HFFc6 (cell line): ENCODE data around the gene SYCP1. TPM values are rescaled to one million over a fixed set of nuclear protein-coding genes. Genes with fewer than 3 reads are reported as not detected.
"Not testable (repeated sequence)": the region's sequence is repeated elsewhere in the genome, so short reads cannot be mapped to it uniquely, and the experiment has no call there.

Experiments used
- DNase-seq: peaks from one replicate; pipeline ENCODE4 v3.0.0-alpha.2; 2018
- H3K27ac Mint-ChIP-seq: 2 replicates; pipeline ENCODE4 v1.8.0; 2020; ENCODE audit warnings: mild to moderate bottlenecking, mixed read lengths
- H3K27me3 Mint-ChIP-seq: 2 replicates; pipeline ENCODE4 v1.8.0; 2021; ENCODE audit warnings: mild to moderate bottlenecking, moderate library complexity, mixed read lengths; ENCODE audit not compliant: insufficient read depth
- H3K36me3 Mint-ChIP-seq: 2 replicates; pipeline ENCODE4 v1.8.0; 2021; ENCODE audit warnings: low read depth, mixed read lengths
- H3K4me1 Mint-ChIP-seq: 2 replicates; pipeline ENCODE4 v1.8.0; 2020; ENCODE audit warnings: low read depth, mixed read lengths
- H3K4me3 Mint-ChIP-seq: 2 replicates; pipeline ENCODE4 v1.8.0; 2020; ENCODE audit warnings: mild to moderate bottlenecking, moderate library complexity, mixed read lengths
- H3K9me3 Mint-ChIP-seq: 2 replicates; pipeline ENCODE4 v1.8.0; 2020; ENCODE audit warnings: mild to moderate bottlenecking, mixed read lengths
- long read RNA-seq: library from polyadenylated mRNA; unstranded; transcript quantifications from one replicate; pipeline ENCODE4 v2.0.0, GENCODE V29; 2019
- total RNA-seq, 6 experiments: library from RNA; stranded (reverse); fragmentation: NEBNext Ultra II Directional; extraction: Animal tissue kit (Norgen Biotek cat#: 25700); gene quantifications; 2 replicates in 1 of 6; 3 replicates in 5 of 6; pipeline ENCODE4 v1.2.3, GENCODE V29; 2021
- TF ChIP-seq, protein P1 (sequence below): fragments of 200-600 bp; sonication (generic); IDR thresholded peaks from 2 replicates; pipeline ENCODE4 v1.5.0; 2021; ENCODE audit warnings: antibody characterized with exemption, mild to moderate bottlenecking

SYCP1 gene, protein sequence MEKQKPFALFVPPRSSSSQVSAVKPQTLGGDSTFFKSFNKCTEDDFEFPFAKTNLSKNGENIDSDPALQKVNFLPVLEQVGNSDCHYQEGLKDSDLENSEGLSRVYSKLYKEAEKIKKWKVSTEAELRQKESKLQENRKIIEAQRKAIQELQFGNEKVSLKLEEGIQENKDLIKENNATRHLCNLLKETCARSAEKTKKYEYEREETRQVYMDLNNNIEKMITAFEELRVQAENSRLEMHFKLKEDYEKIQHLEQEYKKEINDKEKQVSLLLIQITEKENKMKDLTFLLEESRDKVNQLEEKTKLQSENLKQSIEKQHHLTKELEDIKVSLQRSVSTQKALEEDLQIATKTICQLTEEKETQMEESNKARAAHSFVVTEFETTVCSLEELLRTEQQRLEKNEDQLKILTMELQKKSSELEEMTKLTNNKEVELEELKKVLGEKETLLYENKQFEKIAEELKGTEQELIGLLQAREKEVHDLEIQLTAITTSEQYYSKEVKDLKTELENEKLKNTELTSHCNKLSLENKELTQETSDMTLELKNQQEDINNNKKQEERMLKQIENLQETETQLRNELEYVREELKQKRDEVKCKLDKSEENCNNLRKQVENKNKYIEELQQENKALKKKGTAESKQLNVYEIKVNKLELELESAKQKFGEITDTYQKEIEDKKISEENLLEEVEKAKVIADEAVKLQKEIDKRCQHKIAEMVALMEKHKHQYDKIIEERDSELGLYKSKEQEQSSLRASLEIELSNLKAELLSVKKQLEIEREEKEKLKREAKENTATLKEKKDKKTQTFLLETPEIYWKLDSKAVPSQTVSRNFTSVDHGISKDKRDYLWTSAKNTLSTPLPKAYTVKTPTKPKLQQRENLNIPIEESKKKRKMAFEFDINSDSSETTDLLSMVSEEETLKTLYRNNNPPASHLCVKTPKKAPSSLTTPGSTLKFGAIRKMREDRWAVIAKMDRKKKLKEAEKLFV
- not detected for total RNA-seq
- long read RNA-seq = 0 reads

DNA sequence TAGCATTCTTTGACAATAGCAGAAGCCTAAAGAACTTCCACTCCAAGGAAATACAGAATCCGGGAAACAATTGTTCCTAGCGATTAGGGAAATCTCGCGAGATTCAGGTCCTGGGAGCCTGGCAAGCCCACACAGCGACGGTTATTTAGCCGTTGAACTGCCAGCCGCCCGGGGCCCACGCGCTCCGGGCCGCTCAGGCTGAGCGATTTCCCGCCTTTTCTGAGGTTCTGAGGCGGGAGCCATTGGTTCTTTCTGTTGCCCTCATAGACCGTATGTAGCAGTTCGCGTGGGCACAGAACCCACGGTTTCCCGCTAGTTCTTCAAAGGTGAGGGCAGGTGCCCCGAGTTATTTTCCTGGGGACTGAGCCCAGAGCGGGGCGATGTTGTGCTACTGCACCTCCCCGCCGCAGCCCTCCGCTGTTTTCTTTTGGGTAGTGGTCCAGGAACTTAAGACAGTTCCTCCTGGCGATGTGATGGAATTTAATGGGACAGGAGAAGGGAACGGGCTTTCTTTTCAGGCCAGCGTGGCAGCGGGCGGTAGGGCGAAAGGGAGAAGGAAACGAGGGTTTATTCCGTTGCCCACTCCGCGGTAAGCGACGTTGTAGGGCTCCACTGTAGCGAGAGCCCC lies at the start of gene SYCP1:
TSS of gene SYCP1 (plus strand) at position 171 of the 628 bp plus-strand sequence. CDS start 602 bp downstream, outside the sequence.
- Mint-ChIP-seq H3K27me3 (peaks cover 23% of the 10 kb centered on the region), H3K36me3 (no peaks in the 10 kb centered on the region; the same call in 1 of the 2 replicates), H3K27ac (no peak within 1 kb of the TSS), H3K9me3 (no peaks in the 10 kb centered on the region), H3K4me3 (peak within 1 kb of the TSS; percentile 47; the same call in 1 of the 2 replicates), H3K4me1 (no peaks in the 10 kb centered on the region)
- TF ChIP-seq, protein P1, sequence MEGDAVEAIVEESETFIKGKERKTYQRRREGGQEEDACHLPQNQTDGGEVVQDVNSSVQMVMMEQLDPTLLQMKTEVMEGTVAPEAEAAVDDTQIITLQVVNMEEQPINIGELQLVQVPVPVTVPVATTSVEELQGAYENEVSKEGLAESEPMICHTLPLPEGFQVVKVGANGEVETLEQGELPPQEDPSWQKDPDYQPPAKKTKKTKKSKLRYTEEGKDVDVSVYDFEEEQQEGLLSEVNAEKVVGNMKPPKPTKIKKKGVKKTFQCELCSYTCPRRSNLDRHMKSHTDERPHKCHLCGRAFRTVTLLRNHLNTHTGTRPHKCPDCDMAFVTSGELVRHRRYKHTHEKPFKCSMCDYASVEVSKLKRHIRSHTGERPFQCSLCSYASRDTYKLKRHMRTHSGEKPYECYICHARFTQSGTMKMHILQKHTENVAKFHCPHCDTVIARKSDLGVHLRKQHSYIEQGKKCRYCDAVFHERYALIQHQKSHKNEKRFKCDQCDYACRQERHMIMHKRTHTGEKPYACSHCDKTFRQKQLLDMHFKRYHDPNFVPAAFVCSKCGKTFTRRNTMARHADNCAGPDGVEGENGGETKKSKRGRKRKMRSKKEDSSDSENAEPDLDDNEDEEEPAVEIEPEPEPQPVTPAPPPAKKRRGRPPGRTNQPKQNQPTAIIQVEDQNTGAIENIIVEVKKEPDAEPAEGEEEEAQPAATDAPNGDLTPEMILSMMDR = no peak
- DNase-seq = no peak

DNA sequence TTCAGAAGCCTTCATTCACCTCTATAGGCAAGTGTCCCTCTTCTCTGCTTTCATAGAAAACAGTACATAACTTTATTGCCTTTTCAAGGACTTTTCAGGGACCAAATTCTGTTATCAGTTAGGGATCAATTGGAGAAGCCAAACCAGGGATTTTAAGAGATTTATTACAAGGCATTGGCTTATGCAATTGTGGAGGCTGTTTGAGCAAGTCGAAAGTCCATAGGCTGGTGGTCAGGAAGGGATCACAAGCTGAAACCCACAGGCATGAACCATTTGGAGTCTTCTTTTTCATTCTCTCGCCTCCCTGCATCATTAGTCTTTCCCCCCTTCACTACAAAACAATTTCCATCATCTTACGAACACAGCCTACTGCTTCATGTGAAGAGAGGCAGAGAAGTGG lies 34.8 kb upstream of the SYCP1 start:
- Mint-ChIP-seq H3K27ac (no peak overlapping the region), H3K36me3 (peaks cover 5% of the 10 kb centered on the region; the same call in 1 of the 2 replicates), H3K4me3 (no peak overlapping the region), H3K9me3 (peaks cover 15% of the 10 kb centered on the region), H3K27me3 (peaks cover 4% of the 10 kb centered on the region), H3K4me1 (no peaks in the 10 kb centered on the region)
- TF ChIP-seq, protein P1 = no peak
- DNase-seq = no peak

DNA sequence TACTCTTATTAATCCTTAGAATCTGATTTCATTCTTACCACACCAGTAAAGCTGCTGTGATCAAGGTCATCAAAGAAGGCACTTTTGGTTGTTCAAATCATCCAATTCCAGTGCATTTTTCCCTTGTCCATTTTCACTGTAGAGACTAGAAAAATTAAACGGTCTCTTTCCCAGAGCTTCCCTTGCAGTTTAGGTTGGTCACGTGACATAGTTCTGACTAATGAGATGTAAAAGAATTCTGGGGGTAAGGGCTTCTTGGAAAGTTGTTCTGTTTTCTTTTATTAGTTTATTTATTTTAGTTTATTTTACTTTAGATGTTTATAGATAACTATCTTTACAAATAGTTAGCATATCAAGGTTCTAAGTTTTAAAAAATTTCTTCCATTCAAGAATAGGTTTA lies 34.3 kb upstream of the SYCP1 start:
- Mint-ChIP-seq H3K9me3 (peaks cover 16% of the 10 kb centered on the region), H3K4me1 (no peaks in the 10 kb centered on the region), H3K36me3 (peaks cover 5% of the 10 kb centered on the region; the same call in 1 of the 2 replicates), H3K4me3 (no peak overlapping the region), H3K27ac (no peak overlapping the region), H3K27me3 (peaks cover 4% of the 10 kb centered on the region)
- DNase-seq = no peak
- TF ChIP-seq, protein P1 = no peak

DNA sequence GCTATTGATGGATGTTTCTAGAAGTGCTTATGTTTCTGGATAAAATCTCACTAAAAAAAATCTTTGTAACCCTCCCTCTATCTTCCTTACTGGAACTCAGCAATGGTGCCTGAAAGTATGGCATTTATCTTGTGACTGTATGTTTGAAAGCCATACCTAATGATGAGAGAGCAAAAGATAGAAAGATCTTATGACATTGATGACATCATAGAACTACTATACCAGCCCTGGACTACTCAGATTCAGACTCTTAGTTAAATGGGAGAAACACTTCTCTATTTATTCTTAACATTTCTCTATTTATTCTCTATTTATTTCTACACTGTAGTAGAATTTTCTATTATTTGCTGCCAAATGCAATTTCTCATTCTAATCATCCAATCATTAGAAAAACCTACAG lies 32.7 kb upstream of the SYCP1 start:
- TF ChIP-seq, protein P1 = no peak
- H3K9me3 Mint-ChIP-seq = peaks cover 16% of the 10 kb centered on the region
- no peak overlapping the region for H3K27ac Mint-ChIP-seq
- DNase-seq = no peak
- H3K4me1 Mint-ChIP-seq = no peaks in the 10 kb centered on the region
- H3K4me3 Mint-ChIP-seq = no peak overlapping the region
- peaks cover 5% of the 10 kb centered on the region; the same call in 1 of the 2 replicates for H3K36me3 Mint-ChIP-seq
- H3K27me3 Mint-ChIP-seq = peaks cover 4% of the 10 kb centered on the region

DNA sequence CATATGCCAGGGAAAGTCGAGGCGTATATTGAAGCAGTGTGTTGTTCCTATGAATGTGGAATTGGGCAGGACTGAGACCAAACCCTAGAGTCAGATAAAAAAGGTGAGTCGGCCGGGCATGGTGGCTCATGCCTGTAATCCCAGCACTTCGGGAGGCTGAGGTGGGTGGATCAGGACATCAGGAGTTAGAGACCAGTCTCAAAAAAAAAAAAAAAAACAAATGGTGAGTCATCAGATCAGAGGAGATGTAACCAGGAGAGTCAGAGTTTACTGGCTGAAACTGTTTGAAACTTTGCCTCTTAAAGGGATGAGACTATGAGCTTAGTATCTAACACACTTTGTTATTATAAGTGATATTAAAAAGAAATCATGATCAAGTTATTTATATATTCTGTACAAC lies 26.4 kb upstream of the SYCP1 start:
- Mint-ChIP-seq H3K4me3 (no peak overlapping the region), H3K36me3 (peaks cover 5% of the 10 kb centered on the region; the same call in 1 of the 2 replicates), H3K9me3 (peaks cover 6% of the 10 kb centered on the region), H3K27me3 (peaks cover 3% of the 10 kb centered on the region), H3K4me1 (peaks cover 6% of the 10 kb centered on the region), H3K27ac (no peak overlapping the region)
- TF ChIP-seq, protein P1 = no peak
- no peak for DNase-seq

DNA sequence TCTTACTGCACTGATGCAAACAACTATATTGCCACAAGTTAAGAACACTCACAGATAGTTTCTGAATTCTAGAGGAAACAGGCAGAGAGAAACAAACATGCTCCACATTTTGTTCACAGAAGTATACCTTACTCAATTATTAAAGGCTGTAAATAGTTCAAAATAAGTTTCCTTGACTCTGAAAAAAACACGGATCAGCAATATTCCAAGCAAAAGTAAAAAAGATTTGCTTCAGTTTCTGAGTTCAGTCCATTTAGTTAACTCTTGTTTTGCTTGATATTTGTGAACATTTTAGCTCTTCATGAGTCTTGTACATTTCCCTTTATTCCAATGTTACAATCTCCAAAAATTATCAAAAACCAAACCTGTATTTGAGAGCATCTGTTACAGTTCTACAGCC lies 24.6 kb upstream of the SYCP1 start:
- H3K9me3 Mint-ChIP-seq, H3K27me3 Mint-ChIP-seq, H3K4me3 Mint-ChIP-seq, H3K36me3 Mint-ChIP-seq, H3K27ac Mint-ChIP-seq, DNase-seq: not testable (repeated sequence)
- peaks cover 12% of the 10 kb centered on the region for H3K4me1 Mint-ChIP-seq
